Melanocyte of skin (primary cell): ENCODE measurements around the gene CRTAC1. TPM values are rescaled to one million over a fixed set of nuclear protein-coding genes. Genes with fewer than 3 reads are reported as not detected.

ENCODE experiments used
- small RNA-seq, 2 donors: library from RNA; depleted of rRNA; stranded (forward); fragments of <200 nt; gene quantifications; one replicate each; pipeline ENCODE3, GENCODE V24; 2012
- total RNA-seq, 2 donors: library from RNA; depleted of rRNA; stranded (reverse); fragments of >200 nt; gene quantifications; 2 replicates each; pipeline ENCODE4 v1.2.3, GENCODE V29; 2012

CRTAC1 gene
- under 1 TPM; under 0.01 to 0.34 TPM for total RNA-seq

GRCh38 chr10:98030093-98030821 lies at the start of gene CRTAC1:
Gene CRTAC1 (minus strand): TSS chr10:98030621. CDS start chr10:98030472, 149 bp downstream.

GRCh38 chr10:97849687-97850402 lies 180.6 kb downstream of the CRTAC1 start, which contains the start of gene GOLGA7B:
Gene GOLGA7B (plus strand): TSS chr10:97849843. CDS start chr10:97850304, 461 bp downstream.

Small RNA genes lying within 50 kb of the gene (small RNA-seq; reads per million reads assigned to genes)
- 0 reads per million in 2 donors for gene AL355301.1

Other genes with a start within 250 kb of the CRTAC1 start
- gene GOLGA7B, start 180.8 kb downstream of the CRTAC1 start, total RNA-seq, result 1 to 10 TPM; 3.8 to 7.7 TPM
- 10 to 100 TPM; 19.3 TPM for gene R3HCC1L, start 104.0 kb upstream of the CRTAC1 start, total RNA-seq
- under 1 TPM; 0.33 to 0.34 TPM for gene LOXL4, start 237.6 kb upstream of the CRTAC1 start, total RNA-seq